ENCODE measurements around the gene STPG1. TPM values are rescaled to one million over a fixed set of nuclear protein-coding genes. Genes with fewer than 3 reads are reported as not detected.

STPG1 gene
- total RNA-seq, 1 donor from 2014 or later: 4.9 TPM

DNA sequence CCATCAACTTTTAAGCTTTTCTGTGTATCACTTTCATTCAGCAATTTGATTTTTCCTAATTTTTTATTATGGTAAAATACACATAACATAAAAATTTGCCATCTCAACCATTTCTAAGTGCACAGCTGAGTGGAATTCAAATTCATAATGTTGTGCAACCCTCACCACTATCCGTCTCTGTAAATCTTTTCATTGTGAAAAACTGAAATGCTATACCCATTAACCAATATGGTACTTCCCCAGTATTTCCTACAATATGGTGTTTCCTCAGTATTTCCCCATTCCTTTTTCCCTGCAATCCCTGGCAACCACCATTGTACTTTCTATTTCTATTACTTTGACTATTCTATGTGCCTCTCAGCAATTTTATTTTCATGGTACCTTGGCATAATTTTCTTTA is 6.8 kb downstream of the STPG1 start:
- H3K4me3 Mint-ChIP-seq (ENCODE audit: low read depth): no peak overlapping the region
- peaks cover 1% of the 10 kb centered on the region for H3K4me1 Mint-ChIP-seq (ENCODE audit: low read depth)
- intact Hi-C loops (cut with micrococcal nuclease): no loop called here

DNA sequence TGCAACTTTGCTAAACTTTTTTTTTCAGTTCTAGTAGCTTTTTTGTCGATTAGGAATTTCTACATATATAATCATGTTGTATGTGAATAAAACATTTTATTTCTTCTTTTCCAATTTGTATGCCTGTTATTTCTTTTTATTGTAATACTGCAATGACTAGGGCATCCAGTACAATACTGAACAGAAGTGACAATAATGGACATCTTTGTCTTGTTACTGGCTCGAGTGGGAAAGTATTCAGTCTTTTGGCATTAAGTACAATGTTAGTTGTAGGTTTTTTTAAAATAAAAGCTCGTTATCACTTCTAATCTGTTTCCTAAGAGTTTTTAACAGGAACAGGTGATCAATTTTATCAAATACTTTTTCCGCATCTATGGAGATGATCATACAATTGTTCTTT is 9.8 kb downstream of the STPG1 start:
- no peak for DNase-seq (ENCODE audit: low spot score)
- no peak overlapping the region for H3K27ac Mint-ChIP-seq

More for the DNA sequence above, 6.8 kb downstream of the STPG1 start:
- H3K27me3 Mint-ChIP-seq (ENCODE audit: low read depth): peaks cover 2% of the 10 kb centered on the region
- no peak overlapping the region for H3K27ac Mint-ChIP-seq
- DNase-seq (ENCODE audit: low spot score): no peak
- peaks cover 4% of the 10 kb centered on the region for H3K36me3 Mint-ChIP-seq (ENCODE audit: low read depth)
- H3K9me3 Mint-ChIP-seq: peaks cover 7% of the 10 kb centered on the region

DNA sequence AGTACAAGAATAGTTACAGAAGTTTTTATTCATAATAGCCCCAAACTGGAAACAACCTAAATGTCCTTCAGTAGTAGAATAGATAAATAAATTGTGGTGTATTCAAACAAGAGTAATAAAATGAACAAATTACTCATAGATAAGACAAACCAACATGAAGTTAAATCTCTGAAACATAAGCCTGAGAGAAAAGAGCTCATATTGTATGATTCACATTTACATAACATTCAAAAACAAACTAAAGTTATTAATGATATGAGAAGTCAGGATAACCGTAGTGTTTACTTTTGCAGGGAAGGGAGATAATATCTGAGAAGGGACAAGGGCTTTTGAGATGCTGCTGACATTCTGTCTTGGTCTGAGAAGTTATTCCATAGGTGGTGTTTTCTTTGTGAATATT is 13.5 kb downstream of the STPG1 start:
- Mint-ChIP-seq H3K27me3 (ENCODE audit: low read depth) (no peaks in the 10 kb centered on the region), H3K4me1 (ENCODE audit: low read depth) (peaks cover 8% of the 10 kb centered on the region), H3K27ac (no peak overlapping the region), H3K9me3 (no peaks in the 10 kb centered on the region), H3K36me3 (ENCODE audit: low read depth) (peaks cover 13% of the 10 kb centered on the region), H3K4me3 (ENCODE audit: low read depth) (no peak overlapping the region)
- intact Hi-C loops (cut with micrococcal nuclease): no loop called here
- no peak for DNase-seq (ENCODE audit: low spot score)

More for the DNA sequence above, 9.8 kb downstream of the STPG1 start:
- H3K9me3 Mint-ChIP-seq: peaks cover 7% of the 10 kb centered on the region
- intact Hi-C loops (cut with micrococcal nuclease): no loop called here
- H3K27me3 Mint-ChIP-seq (ENCODE audit: low read depth): peaks cover 2% of the 10 kb centered on the region
- no peak overlapping the region for H3K4me3 Mint-ChIP-seq (ENCODE audit: low read depth)
- H3K36me3 Mint-ChIP-seq (ENCODE audit: low read depth): peaks cover 16% of the 10 kb centered on the region
- peaks cover 8% of the 10 kb centered on the region for H3K4me1 Mint-ChIP-seq (ENCODE audit: low read depth)

DNA sequence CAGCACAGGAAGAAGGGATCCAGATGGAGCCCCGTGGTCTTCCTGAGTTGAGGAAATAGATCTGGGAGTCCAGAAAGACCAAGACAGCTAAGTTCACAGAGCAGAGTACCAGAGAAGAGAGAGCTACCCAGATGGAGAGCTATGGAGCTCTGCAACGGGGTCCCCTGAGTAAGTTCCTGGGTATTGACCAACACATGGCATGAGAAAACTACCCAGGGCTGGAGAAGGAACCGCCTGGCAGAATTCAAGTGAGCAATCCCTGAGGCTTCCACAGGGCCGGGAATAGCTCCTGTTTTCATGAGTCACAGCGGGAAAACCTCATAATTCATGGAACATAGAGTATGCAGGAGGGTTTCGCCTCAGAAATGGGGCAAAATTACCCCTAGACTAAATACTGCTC is 19.7 kb downstream of the STPG1 start:
- peaks cover 14% of the 10 kb centered on the region for H3K4me1 Mint-ChIP-seq (ENCODE audit: low read depth)
- H3K4me3 Mint-ChIP-seq (ENCODE audit: low read depth): no peak overlapping the region
- H3K27me3 Mint-ChIP-seq (ENCODE audit: low read depth): no peaks in the 10 kb centered on the region
- intact Hi-C loops (cut with micrococcal nuclease): loop anchor here (5.0 kb wide), 1 partner anchor 322 kb away; no protein-coding TSS in a partner anchor
- H3K36me3 Mint-ChIP-seq (ENCODE audit: low read depth): peaks cover 3% of the 10 kb centered on the region
- H3K27ac Mint-ChIP-seq: no peak overlapping the region
- no peak for DNase-seq (ENCODE audit: low spot score)
- H3K9me3 Mint-ChIP-seq: no peaks in the 10 kb centered on the region

DNA sequence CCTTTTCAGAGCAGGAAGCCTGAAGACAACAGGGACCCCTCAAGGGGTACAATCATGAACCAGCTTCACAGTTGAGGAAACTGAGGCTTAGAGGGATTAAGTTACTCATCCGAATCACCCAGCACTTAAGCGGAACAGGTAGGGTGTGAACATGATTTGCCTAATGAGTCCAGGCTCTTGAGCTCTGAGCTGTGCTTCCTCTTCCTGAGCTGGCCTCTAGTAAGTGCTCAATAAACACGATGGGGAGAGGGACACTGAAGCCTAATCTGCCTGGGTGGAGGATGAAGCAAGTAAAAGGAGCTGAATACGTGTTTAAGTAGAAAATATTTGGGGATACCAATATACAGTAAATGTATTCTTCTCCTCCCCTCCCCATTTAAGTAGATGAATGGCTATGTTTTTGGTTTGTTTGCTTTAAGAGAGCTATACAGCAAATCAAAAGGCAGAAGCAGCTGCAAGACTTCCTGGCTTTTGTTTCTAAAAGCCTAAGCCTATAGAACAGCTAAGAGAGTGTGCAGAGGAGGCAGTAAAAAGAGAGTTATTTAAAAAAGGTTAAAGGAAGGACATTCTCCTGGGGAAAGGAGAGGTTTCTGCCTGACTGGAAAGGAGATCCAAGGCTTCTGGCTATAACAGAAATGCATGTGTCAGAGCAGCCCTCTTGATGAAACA is 20.5 kb downstream of the STPG1 start:
- H3K27me3 Mint-ChIP-seq (ENCODE audit: low read depth): no peaks in the 10 kb centered on the region
- DNase-seq (ENCODE audit: low spot score): no peak
- no peak overlapping the region for H3K27ac Mint-ChIP-seq
- intact Hi-C loops (cut with micrococcal nuclease): loop anchor here (1.0 to 5.0 kb wide), 2 partner anchors 191 to 321 kb away; no protein-coding TSS in a partner anchor
- H3K36me3 Mint-ChIP-seq (ENCODE audit: low read depth): peaks cover 3% of the 10 kb centered on the region
- H3K4me3 Mint-ChIP-seq (ENCODE audit: low read depth): no peak overlapping the region
- peaks cover 14% of the 10 kb centered on the region for H3K4me1 Mint-ChIP-seq (ENCODE audit: low read depth)
- H3K9me3 Mint-ChIP-seq: no peaks in the 10 kb centered on the region

DNA sequence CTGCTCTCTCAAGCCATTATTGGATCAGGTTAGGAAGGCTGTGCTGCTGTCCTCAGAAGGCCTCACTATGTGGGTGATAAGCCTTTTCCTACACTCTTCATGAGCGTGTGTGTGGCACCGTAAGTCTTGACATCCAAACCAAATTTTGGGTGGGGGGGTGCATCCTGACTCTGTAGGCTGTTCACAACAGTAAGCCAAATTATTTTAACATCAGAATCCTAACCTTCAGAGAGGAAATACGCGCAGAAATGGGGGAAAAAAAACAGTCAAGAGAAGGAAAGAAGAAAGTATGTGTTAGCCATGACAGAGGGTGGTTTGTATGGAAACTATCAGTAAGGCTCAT is 21.0 kb downstream of the STPG1 start:
- no peak for DNase-seq (ENCODE audit: low spot score)
- Mint-ChIP-seq H3K4me1 (ENCODE audit: low read depth) (peaks cover 14% of the 10 kb centered on the region), H3K9me3 (no peaks in the 10 kb centered on the region), H3K4me3 (ENCODE audit: low read depth) (no peak overlapping the region), H3K36me3 (ENCODE audit: low read depth) (peaks cover 3% of the 10 kb centered on the region), H3K27ac (no peak overlapping the region), H3K27me3 (ENCODE audit: low read depth) (no peaks in the 10 kb centered on the region)
- intact Hi-C loops (cut with micrococcal nuclease): loop anchor here (1.0 to 5.0 kb wide), 2 partner anchors 190 to 320 kb away; no protein-coding TSS in a partner anchor

DNA sequence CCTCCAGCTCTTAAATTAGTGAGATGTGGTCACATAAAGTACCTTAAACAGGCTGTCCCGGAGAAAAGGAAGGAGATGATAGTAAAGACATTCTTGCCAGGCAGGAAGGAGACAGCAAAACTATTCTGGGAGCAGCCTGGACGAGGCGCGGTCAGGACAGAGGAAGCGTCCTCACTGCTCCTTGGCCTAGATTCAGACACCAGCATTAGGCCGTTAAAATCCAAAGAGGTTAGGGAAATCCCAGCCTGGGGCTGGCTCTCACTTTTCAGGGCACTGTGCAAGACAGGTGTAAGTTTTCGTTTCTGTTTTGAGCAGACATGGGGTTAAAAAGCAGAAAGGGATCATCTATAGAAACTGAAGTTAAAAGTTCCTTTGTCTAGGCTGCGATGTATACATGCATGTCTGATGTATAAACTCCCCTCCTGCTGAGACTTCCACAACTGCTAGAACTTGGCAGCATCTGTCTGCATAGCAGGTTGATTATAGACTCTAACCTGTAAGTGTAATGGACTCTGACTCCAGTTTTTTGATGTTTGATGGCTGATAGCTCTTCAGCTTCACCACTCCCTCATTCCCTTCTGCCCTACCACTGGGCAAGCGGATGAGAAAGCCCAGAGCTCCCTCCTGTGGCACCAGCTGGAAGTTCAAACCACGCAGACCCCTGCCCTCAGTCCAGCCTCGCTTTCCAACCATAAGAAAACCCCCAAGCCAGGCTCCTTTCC is 21.5 kb downstream of the STPG1 start:
- no peak overlapping the region for H3K4me3 Mint-ChIP-seq (ENCODE audit: low read depth)
- peaks cover 3% of the 10 kb centered on the region for H3K36me3 Mint-ChIP-seq (ENCODE audit: low read depth)
- no peaks in the 10 kb centered on the region for H3K9me3 Mint-ChIP-seq
- H3K27me3 Mint-ChIP-seq (ENCODE audit: low read depth): no peaks in the 10 kb centered on the region
- peaks cover 15% of the 10 kb centered on the region for H3K4me1 Mint-ChIP-seq (ENCODE audit: low read depth)
- intact Hi-C loops (cut with micrococcal nuclease): loop anchor here (1.0 to 5.0 kb wide), 4 partner anchors 190 to 320 kb away; no protein-coding TSS in a partner anchor
- peak overlapping the region; percentile 60 for H3K27ac Mint-ChIP-seq
- DNase-seq (ENCODE audit: low spot score): peak; percentile 51

DNA sequence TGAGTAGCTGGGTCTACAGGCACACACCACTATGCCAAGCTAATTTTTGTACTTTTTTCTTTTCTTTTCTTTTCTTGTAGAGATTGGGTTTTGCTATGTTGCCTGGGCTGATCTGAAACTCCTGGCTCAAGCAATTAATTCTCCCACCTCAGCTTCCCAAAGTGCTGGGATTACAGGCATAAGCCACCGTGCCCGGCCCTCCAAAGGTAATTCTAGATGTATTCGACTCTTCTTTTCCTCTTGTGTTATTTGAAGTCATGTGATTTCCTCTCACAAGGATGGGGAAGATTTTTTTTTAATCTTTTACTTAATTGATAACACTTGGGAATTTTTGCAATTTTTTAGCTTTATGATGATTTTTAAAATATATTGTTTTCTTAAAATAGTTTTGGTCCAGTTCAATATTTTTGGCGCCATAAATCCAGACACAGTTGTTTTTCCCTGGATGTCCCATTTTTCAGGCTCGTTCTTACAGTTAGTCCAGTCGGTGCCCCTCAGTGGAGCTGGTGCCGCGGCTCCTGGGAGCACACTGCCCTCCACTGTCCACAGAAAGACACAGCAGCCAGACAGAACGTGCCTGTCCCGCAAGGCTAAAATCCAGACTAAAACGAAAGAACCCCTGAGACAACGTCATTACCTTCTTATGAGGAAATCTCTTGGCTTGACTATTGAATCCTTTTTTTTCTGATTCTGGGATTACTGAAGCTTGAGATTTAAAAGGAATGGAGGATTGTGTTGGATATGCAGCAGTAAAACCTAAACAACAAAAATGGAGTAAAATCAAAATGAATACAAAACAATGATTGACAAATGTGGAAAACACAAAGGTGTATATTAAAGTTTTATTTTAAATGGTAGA is 22.4 kb downstream of the STPG1 start:
- Mint-ChIP-seq H3K27me3 (ENCODE audit: low read depth) (no peaks in the 10 kb centered on the region), H3K9me3 (no peaks in the 10 kb centered on the region), H3K36me3 (ENCODE audit: low read depth) (peaks cover 5% of the 10 kb centered on the region), H3K4me1 (ENCODE audit: low read depth) (peaks cover 23% of the 10 kb centered on the region), H3K27ac (peak overlapping the region; percentile 60), H3K4me3 (ENCODE audit: low read depth) (peak overlapping the region; percentile 51)
- peak; percentile 55 for DNase-seq (ENCODE audit: low spot score)
- intact Hi-C loops (cut with micrococcal nuclease): loop anchor here (1.0 to 5.0 kb wide), 3 partner anchors 192 to 319 kb away; no protein-coding TSS in a partner anchor

DNA sequence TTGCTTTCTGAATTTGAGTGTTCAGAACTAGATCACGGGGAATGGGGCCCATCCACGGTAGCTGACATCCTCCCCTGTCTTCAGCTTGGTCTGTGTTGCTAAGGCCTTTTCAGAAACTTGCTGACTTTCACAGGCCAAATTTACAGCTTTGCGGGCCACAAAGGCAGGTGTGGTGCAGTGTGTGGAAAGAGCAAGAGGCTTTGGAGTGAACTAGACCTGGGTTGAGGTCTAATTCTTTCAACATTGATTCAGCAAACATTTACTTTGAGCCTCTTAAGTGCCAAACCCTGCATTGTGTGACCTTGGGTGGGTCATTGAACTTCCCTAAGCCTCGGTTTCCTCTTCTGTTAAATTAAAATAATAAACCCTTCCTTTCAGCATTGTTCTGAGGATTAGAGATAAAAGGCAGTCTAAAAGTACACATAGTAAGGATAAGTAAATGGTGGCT is 24.3 kb downstream of the STPG1 start:
- DNase-seq (ENCODE audit: low spot score): no peak
- no peak overlapping the region for H3K4me3 Mint-ChIP-seq (ENCODE audit: low read depth)
- no peaks in the 10 kb centered on the region for H3K27me3 Mint-ChIP-seq (ENCODE audit: low read depth)
- peaks cover 36% of the 10 kb centered on the region for H3K4me1 Mint-ChIP-seq (ENCODE audit: low read depth)
- H3K27ac Mint-ChIP-seq: no peak overlapping the region
- intact Hi-C loops (cut with micrococcal nuclease): no loop called here
- H3K36me3 Mint-ChIP-seq (ENCODE audit: low read depth): peaks cover 5% of the 10 kb centered on the region
- H3K9me3 Mint-ChIP-seq: no peaks in the 10 kb centered on the region

DNA sequence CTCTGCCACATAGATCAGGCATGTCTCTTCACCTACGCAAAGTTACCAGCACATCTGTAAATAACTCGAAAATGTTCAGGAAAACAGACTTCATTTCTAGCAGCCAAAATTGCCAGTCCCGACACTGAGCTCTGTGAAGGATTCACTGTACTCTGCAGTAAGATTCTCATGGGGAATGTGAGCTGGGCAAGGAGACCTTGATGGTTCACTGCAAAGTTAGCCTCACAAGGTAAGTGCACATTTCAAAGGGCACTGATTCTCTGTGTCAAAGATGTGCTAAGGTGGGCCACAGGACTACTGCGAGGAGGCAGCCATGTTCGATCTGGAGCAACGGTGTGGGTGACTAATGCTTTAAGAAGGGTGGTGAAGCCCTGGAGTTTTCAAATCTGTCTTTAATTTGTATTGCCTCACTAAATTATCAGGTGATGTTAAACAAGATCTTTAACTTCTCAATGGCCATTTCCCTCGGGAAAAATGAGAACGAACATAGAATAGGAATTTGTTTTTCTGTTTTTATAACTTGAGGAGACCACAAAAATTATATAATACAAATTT is 25.2 kb downstream of the STPG1 start:
- Mint-ChIP-seq H3K36me3 (ENCODE audit: low read depth) (peaks cover 8% of the 10 kb centered on the region), H3K9me3 (no peaks in the 10 kb centered on the region), H3K27ac (no peak overlapping the region), H3K27me3 (ENCODE audit: low read depth) (no peaks in the 10 kb centered on the region), H3K4me1 (ENCODE audit: low read depth) (peaks cover 40% of the 10 kb centered on the region), H3K4me3 (ENCODE audit: low read depth) (no peak overlapping the region)
- DNase-seq (ENCODE audit: low spot score): no peak
- intact Hi-C loops (cut with micrococcal nuclease): no loop called here

DNA sequence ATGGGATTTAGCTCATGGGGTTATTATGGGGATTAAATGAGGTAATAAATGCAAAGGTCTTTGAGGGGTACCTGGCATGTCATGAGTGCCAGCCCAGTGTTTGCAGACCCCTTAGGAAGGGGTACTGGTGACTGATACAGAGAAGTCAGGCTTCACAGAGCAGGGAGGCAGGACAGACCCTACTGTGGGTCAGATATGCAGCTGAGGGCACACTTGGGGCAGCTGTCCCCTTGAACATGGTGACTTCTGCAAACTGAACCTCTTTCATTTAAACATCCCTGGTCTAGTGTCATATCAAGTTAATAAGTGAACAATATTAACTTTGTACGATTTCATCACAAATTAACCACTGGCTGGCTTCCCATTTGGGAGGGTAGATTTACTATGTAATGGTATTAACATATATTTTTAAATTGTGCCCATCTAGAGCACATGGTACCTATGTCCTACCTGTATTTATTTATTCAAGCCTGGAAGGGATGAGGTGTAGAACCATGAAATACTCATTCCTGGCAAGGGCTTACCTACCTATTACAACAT is 25.9 kb downstream of the STPG1 start:
- DNase-seq (ENCODE audit: low spot score): no peak
- intact Hi-C loops (cut with micrococcal nuclease): no loop called here
- no peak overlapping the region for H3K4me3 Mint-ChIP-seq (ENCODE audit: low read depth)
- H3K36me3 Mint-ChIP-seq (ENCODE audit: low read depth): peaks cover 8% of the 10 kb centered on the region
- no peaks in the 10 kb centered on the region for H3K9me3 Mint-ChIP-seq
- H3K4me1 Mint-ChIP-seq (ENCODE audit: low read depth): peaks cover 39% of the 10 kb centered on the region
- no peaks in the 10 kb centered on the region for H3K27me3 Mint-ChIP-seq (ENCODE audit: low read depth)
- no peak overlapping the region for H3K27ac Mint-ChIP-seq

DNA sequence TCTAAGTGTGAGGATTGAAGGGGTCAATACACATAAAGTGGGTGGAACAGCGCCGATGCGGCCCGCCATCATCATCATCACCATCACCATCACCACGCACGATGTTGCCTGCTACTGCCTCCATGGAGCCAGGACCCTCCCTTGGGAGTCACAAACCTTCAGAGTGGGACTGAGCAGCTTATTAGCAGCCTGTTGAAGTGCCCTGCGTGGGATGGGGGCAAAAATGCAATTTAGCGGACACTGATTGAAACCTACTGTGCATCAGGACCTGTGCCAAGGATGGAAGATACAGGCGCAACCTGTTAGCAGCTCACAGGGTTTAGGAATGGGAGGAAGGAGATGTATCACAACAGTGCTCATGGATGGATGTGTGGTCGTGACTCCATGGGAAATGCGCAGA is 26.7 kb downstream of the STPG1 start:
- H3K4me1 Mint-ChIP-seq (ENCODE audit: low read depth): peaks cover 35% of the 10 kb centered on the region
- DNase-seq (ENCODE audit: low spot score): no peak

More for the DNA sequence above, 26.7 kb downstream of the STPG1 start:
- intact Hi-C loops (cut with micrococcal nuclease): no loop called here
- Mint-ChIP-seq H3K27me3 (ENCODE audit: low read depth) (no peaks in the 10 kb centered on the region), H3K4me3 (ENCODE audit: low read depth) (no peak overlapping the region), H3K9me3 (no peaks in the 10 kb centered on the region), H3K27ac (no peak overlapping the region), H3K36me3 (ENCODE audit: low read depth) (peaks cover 8% of the 10 kb centered on the region)

Data from activated T-helper 2 cell treated with anti-CD3 and anti-CD28 coated beads, Interferon-gamma antibody, Interleukin-2, Interleukin-4, amounts not matched to agents 10 μg/mL and 5 μg/mL and 100 μg/mL, durations not matched to agents 14 hours and 24 hours and 36 hours (primary cell).